K562 (cell line): ENCODE results near the gene MICOS13. TPM values are rescaled to one million over a fixed set of nuclear protein-coding genes. Genes with fewer than 3 reads are reported as not detected.
A peak's percentile ranks its signal among the peaks of the same experiment; 100 is the strongest.

Experiments used
- CBX2 ChIP-seq: fragments of 200-600 bp; sonication (generic); IDR thresholded peaks from one replicate; pipeline ENCODE4 v1.6.1; 2012; ENCODE audit warnings: mild to moderate bottlenecking, low read length, inconsistent platforms; ENCODE audit not compliant: insufficient read depth, poor library complexity, severe bottlenecking
- CLOCK ChIP-seq: fragments of 250-450 bp; sonication (Bioruptor Pico); IDR thresholded peaks from 2 replicates; pipeline ENCODE4 v1.4.0; 2020; ENCODE audit warnings: mild to moderate bottlenecking, moderate library complexity, borderline replicate concordance
- CREM ChIP-seq: IDR thresholded peaks from 2 replicates; pipeline ENCODE4 v1.6.1; 2014; ENCODE audit warnings: antibody characterized with exemption, low read depth
- CSDE1 ChIP-seq, 2 experiments: fragments of 450-650 bp; IDR thresholded peaks; 2 replicates each; pipeline ENCODE4 v1.6.1; 2016; ENCODE audit warnings: mild to moderate bottlenecking in 1 of 2
- CXXC5 ChIP-seq: fragments of 250-450 bp; sonication (Bioruptor Pico); IDR thresholded peaks from 2 replicates; pipeline ENCODE4 v1.8.0; 2022; ENCODE audit warnings: inconsistent platforms, mild to moderate bottlenecking, moderate library complexity
- E2F1 ChIP-seq: sonication (generic); formaldehyde crosslinking; IDR thresholded peaks from 2 replicates; pipeline ENCODE4 v1.8.1; 2023; ENCODE audit warnings: mild to moderate bottlenecking, missing genetic modification reagents, moderate library complexity
- GMEB1 ChIP-seq: fragments of 250-450 bp; sonication (Bioruptor Pico); IDR thresholded peaks from 2 replicates; pipeline ENCODE4 v1.4.0; 2020; ENCODE audit warnings: mild to moderate bottlenecking
- HMGXB4 ChIP-seq: sonication (generic); formaldehyde crosslinking; IDR thresholded peaks from 2 replicates; pipeline ENCODE4 v1.8.1; 2023; ENCODE audit warnings: mild to moderate bottlenecking, missing genetic modification reagents
- HOXB6 ChIP-seq: fragments of 250-450 bp; sonication (Bioruptor Pico); IDR thresholded peaks from 2 replicates; pipeline ENCODE4 v1.5.1; 2022; ENCODE audit warnings: mild to moderate bottlenecking, borderline replicate concordance
- KLF1 ChIP-seq: fragments of 450-650 bp; IDR thresholded peaks from 2 replicates; pipeline ENCODE4 v1.6.1; 2016; ENCODE audit warnings: missing genetic modification characterization, missing compliant biosample characterization
- PCBP1 ChIP-seq: fragments of 200-400 bp; formaldehyde crosslinking; IDR thresholded peaks from 2 replicates; pipeline ENCODE4 v1.6.1; 2018; ENCODE audit warnings: mild to moderate bottlenecking, low read depth, low read length; ENCODE audit not compliant: poor library complexity, severe bottlenecking
- POLR2AphosphoS5 ChIP-seq: IDR thresholded peaks from 2 replicates; pipeline ENCODE4 v1.6.1; 2011; ENCODE audit warnings: mild to moderate bottlenecking, low read depth, low read length, moderate library complexity; ENCODE audit not compliant: control insufficient read depth, insufficient read depth
- ZC3H4 ChIP-seq: sonication (generic); formaldehyde crosslinking; IDR thresholded peaks from 2 replicates; pipeline ENCODE4 v1.9.0; 2021; ENCODE audit warnings: missing genetic modification reagents, borderline replicate concordance
- ZNF143 ChIP-seq: sonication (generic); formaldehyde crosslinking; IDR thresholded peaks from 2 replicates; pipeline ENCODE4 v1.9.0; 2022; ENCODE audit warnings: mild to moderate bottlenecking, missing genetic modification reagents
- polyA plus RNA-seq, 8 experiments: library from polyadenylated mRNA; depleted of rRNA in 4 of 8; stranded (reverse) in 5 of 8; unstranded in 3 of 8; fragments of >200 nt; fragmentation: Nextera tagmentation in 2 of 8; fragmentation: Illumina TruSeq in 1 of 8; extraction: Ambion mirVana in 2 of 8; extraction: Trizol in 1 of 8; gene quantifications; 2 replicates each; pipeline versions ENCODE4 v1.2.1 to v1.2.3, GENCODE V29; 2011 to 2014; ENCODE audit warnings: inconsistent platforms in 1 of 8, missing spikeins in 1 of 8
- total RNA-seq, 7 experiments: library from RNA; depleted of rRNA in 6 of 7; stranded (reverse); fragments of >200 nt in 6 of 7; fragmentation: Illumina TruSeq in 2 of 7; extraction: Trizol in 2 of 7; gene quantifications; 2 replicates each; pipeline versions ENCODE4 v1.2.1 to v1.2.3, GENCODE V29; 2011 to 2021; ENCODE audit warnings: low replicate concordance in 1 of 7

The MICOS13 gene
- total and polyA plus RNA-seq, 9 of the 15 experiments (the other 6 are each of a cell fraction or from before 2014, with no cell fraction given), result 15.5 to 220 (median 49.4) TPM

- peak; percentile 79 for TF ChIP-seq PCBP1
- TF ChIP-seq HOXB6 (CRISPR knock-in tag), result no peak
- TF ChIP-seq KLF1 (tag), result peak; percentile 67
- no peak for TF ChIP-seq CLOCK (CRISPR knock-in tag)
- TF ChIP-seq HMGXB4 (CRISPR knock-in tag), result peak; percentile 98
- peak; percentile 76 for TF ChIP-seq ZNF143 (CRISPR knock-in tag)
- TF ChIP-seq ZC3H4, result peak; percentile 91; the same call in 1 of the 2 replicates
- TF ChIP-seq CREM, result peak; percentile 75
- TF ChIP-seq POLR2AphosphoS5, result peak; percentile 98
- TF ChIP-seq E2F1 (CRISPR knock-in tag), result 0 out of 2 replicates have a peak, but pooled peaks have one; percentile 72
- no peak for TF ChIP-seq CBX2
- peak; percentile 79 for TF ChIP-seq CXXC5 (CRISPR knock-in tag)
- TF ChIP-seq GMEB1, result peak; percentile 24; the same call in 1 of the 2 replicates
- TF ChIP-seq CSDE1 (IDR thresholded peaks at IDR 0.05), result no peak
Measured at GRCh38 chr19:5690125-5690954, 10.0 kb upstream of the MICOS13 start, which contains the start of gene RPL36 (continued).
